GM18861 (cell line): ENCODE results near the gene HNF4A.

ENCODE experiments used
- ATAC-seq: cut with Tn5 transposase; IDR thresholded peaks from one replicate; pipeline ENCODE4 v1.9.1; 2021; ENCODE audit not compliant: unreplicated experiment

Gene HNF4A

DNA sequence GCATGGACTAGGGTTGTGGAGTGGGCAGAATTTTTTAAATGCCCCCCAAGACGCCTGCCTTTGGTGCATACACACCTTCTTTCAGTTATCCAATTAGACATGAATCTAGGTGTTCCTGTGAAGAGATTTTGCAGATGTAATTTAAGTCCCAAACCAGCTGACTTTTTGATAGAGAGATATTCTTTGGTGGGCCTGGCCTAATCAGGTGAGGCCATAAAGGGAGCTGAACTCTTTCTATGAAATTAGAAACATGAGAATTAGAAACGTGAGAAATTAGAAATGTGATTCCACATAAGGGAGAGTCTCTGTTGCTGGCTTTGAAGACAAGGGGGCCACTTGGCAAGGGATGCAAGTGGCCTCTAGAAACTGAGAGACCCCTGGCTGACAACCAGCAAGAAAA is 83.8 kb downstream of the HNF4A start:
- no peak for ATAC-seq

DNA sequence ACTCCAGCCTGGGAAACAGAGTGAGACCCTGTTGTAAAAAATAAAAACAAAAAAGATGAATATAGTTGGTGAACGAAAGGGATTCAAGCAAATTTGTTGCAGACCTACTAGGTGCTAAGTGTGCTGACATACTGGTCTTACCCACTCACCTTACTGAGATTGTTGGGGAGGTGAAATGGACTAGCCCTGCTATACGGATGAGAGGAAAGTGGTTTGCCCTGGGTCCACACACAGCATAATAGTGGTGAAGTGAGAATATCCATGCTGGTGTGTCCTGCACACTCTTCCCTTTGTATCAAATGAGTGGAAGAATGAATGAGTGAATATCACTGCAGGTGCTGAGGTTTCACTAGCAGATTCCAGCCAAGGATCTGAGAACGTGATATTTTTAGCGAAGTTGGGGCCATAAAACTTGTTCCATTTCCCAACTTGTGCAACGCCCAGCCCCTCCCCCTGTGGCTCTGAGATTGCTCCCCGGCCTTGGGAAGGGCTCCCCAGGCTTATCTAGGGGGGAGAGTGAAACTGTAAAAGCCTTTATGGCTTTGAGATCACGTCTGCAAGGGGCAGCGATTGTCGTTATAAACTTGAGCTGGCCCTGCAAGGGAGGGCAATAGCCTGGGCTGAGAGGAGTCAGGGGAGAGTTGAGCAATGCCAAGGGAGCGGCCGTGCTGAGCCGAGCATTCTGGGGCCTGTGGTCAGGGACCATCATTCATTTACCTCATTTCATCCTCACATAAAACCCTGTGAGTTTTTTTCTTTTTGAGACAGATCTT is 87.0 kb downstream of the HNF4A start:
- ATAC-seq = no peak

DNA sequence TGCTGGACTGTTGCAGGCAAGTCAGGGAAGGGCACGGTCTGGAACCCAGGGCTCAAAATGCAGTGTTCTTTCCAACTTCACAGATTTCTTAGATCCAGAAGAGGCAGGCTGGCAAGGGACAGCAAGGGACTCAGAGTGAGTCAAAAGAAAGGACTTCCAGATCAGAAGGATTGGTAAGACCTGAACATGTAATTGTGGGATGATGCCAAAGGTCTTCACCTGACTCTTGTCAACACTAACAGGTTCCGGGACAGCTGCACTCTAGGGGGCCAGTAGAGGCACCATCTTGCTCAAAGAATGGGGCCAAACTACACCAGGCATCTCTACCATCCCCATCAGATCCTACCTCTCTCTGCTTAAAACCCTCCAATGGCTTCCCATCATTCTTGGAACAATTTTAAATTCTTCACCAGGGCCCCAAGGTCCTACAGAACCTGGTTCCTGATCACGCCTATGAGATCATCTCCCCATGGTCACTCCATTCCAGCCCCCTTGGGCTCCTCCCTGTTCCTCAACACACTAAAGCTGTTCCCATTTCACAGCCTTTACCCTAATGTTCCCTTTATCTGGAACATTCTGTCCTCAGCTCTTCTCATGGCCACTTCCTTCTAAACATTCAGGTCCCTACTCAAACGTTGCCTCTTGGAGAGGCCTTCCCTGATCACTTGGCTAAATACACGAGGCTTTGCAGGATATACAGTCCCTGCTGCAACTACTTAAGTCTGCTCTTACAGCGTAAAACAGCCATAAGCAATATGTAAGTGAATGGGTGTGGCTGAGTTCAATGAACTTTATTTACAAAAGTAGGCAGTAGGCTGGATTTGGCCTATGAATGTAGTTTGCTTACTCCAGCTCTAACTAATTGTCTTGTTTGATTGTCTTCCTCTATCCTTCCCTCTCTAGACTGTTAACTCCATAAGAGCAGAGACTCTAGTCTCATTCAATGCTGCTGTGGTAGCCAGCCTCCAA is 90.5 kb downstream of the HNF4A start:
- ATAC-seq = no peak

DNA sequence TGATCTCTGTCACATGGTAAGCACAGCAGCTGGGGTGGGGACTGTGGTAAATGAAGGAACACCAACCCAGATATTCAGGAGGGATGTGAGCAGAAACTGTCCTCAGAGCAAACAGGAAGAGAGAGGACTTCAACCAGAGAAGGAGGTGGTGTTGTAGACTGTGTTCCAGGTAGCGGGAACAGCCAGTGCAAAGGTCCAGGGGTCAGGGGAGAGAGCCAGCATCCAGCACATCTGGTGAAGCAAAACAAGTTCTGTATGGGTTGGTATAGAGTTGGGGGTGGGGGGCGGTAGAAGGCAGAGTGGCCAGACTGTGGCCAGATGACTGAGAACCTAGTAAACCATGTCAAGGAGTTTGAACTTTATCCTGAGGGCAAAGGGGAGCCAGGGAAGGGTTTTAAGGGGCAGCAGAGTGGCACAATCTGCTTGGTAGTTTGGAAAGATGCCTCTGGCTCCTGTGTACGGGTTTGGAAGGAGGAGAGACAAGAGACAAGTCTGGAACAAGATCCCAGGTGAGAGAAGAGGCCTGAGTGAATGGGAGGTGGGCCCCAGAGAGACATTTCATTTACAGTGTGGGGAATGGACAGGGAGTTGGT is 92.4 kb downstream of the HNF4A start:
- ATAC-seq = no peak

DNA sequence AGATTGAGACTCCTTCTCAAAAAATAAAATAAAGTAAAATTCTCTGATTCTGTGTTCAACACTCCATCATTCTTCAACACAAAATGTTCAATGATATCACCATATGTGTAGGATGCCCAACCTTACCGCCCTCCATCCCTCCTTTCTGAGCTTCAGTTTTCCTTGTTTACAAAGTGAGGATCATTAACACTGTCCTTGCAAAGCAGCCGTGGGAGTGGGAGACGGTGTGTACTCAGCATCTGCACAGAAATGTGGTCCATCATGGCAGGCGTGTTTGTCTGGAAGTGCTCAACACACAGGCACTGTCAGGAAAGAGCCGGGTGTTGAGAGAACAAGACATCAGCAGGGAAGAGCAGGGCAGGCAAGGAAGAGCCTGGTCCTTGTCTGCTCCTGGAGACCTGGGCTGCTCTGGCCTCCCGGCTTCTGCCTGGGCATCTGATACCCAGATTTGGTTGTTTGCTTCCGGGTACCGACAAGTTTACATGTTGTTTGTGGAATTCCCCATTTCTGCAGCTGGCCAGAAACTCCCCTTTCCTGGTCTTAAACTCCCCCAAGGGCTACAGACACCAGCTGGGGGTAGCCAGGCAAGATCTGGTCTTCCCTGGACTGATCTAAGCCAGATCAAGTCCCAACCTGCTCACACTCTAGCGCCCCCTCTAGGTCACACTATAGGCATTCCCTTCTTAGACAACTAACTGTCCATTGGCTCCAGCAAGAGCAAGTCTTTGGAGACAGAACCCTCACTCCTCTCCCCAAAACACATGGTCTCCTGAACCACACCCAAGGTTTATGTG is 93.5 kb downstream of the HNF4A start:
- ATAC-seq = no peak

DNA sequence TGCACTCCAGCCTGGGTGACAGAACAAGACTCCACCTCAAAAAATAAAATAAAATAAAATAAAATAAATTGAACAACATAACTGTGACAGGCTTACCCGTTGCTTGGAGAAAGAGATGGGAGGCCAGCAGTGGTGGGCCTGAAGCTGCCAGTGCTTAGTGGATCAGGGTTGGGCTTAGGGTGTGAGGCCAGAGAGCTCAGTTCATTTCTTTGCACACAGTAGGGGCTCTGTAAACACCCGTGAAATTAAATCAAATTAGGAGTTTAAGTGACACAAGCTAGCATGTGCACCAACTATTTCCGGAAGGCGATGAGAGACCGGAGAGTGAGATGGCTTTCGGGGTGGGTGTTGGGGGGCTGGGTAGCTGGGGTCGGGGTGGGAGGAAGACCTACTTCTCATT is 94.4 kb downstream of the HNF4A start:
- no peak for ATAC-seq

DNA sequence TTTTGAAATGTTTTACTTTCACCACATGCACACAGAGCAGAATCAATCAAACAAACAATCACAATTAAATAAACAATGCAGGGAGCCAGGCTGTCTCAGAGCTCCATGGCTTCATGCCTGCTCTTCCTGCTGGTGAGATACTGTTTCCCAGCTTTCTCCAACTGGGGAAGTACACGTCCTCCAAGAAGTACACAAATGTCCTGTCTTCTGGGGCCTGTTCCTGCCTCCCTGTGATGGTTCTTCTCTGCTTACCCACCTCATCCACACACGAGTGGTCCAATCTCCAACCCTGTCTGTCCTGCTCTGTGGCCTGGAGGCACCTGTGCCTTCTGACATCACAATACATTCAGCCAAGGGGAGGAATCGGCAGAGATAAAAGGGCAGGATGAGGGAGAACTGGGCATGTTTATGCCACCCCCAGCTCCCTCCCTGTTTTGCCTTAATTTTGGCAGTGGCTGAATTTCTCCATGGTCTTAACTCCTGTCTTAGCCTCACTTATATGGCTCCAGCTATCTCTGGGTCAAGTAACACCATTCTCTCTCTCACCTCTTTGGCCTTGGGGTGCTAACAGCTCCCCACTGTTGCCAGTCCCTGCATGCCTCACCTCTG is 94.9 kb downstream of the HNF4A start:
- ATAC-seq = no peak

DNA sequence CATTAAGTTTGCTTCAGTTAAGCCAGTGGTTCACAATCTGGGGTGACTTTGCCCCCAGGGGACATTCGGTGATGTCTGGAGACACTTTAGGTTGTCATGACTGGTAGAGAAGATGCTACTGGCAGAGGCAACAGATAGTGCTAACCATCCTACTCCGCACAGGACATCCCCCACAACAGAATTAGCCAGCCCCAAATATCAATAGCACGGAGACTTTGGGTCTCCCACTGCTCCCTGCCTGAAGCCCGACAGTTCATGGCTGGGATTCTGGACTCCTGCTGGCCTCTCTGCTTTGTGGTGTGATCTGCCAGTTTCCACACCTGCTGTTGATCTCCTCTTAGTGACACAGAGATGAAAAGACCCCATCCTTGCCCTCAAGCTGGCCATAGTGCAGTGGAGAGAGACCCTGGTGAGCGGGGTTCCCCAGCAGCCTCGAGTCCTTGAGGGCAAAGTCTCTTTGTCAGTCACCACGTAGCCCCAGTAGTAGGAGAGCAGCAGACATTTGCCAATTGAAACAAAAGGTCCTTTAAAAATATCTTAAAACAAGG is 95.5 kb downstream of the HNF4A start:
- no peak for ATAC-seq

DNA sequence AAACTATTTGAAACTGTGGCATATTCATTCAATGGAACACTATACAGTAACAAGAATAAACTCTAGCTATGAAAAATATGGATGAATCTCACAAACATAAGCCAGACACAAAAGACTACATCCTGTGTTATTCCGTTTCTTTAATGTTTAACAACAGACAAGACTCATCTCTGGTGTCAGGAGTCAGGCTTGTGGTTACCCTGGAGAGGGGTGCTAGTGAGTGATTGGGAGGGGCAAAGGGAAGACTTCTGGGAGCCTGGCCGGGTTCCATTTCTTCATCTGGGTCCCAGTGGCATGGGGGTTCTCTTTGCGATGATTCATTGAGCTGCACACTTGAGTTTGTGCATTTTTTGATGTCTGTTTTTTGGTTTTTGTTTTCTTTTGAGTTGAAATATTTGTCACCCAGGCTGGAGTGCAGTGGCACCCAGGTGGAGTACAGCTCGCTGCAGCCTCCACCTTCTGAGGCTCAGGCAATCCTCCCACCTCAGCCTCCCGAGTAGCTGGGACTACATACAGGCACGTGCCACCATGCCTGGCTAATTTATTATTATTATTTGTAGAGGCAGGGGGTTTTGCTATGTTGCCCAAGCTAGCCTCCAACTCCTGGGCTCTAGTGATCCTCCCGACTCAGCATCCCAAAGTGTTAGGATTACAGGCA is 98.9 kb downstream of the HNF4A start:
- ATAC-seq = no peak

DNA sequence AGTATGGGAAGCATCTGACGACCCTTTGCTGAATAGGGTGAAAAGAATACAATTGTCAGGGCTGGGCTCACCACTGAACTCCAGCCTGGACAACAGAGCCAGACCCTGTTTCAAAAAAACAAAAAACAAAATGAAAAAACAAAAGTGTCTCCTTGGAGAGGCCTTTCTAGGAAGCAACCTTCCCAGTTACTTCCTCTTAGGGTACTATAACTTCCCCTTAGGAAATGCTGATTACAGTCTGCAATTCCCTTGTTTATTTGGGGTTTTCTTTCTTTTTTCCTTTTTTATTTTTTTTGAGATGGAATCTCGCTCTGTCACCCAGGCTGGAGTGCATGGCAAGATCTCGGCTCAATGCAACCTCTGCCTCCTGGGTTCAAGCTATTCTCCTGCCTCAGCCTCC is 99.6 kb downstream of the HNF4A start:
- no peak for ATAC-seq

DNA sequence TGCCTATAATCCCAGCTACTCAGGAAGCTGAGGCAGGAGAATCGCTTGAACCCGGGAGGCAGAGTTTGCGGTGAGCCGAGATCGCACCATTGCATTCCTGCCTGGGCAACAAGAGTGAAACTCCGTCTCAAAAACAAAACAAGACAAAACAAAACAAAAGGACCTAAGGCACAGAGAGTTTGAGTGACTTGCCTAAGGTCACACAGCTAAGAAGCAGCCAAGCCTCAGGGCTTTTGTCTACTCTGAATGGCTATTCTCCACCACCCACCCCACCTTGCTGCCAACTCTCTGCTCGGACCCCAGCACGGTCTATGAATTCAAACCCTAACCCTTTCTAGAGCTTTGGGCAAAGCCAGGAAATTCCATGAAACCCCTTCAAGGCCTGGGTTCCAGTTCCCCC is 101.1 kb downstream of the HNF4A start:
- no peak for ATAC-seq

DNA sequence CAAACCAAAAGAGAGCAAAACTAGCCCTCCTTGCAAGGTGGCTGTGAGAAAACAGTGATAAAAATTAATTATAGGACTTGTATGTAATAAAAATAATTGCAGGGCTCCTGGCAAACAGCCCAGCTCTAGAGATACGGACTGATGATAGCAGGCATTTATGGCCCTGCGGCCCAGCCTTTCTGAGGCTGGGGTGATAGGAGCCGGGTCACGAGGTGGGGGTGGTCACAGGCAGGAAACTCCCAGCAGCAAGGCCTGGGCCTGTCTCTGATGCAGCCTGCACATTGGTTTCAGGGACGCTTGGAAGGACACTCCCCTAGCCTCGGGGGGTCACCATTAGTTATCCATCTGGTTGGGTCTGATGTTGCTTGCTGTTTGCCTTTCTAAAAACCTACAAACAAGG is 101.5 kb downstream of the HNF4A start:
- no peak for ATAC-seq

DNA sequence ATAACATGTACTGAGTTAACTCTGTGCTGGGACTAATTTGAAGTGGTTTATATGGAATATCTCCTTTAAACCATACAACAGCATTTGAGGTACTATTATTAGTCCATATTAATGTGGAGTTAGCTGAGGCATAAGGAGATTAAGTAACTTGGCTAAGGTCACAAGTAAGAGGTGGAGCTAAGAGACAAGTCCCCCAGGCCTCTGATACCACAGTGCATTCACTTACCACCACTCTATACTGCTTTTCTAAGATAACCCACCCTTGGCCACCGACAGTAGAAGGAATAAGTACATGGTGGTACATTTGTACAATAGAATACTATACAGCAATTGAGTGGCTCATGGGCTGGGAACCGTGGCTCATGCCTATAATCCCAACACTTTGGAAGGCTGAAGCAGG is 103.8 kb downstream of the HNF4A start:
- ATAC-seq = no peak

DNA sequence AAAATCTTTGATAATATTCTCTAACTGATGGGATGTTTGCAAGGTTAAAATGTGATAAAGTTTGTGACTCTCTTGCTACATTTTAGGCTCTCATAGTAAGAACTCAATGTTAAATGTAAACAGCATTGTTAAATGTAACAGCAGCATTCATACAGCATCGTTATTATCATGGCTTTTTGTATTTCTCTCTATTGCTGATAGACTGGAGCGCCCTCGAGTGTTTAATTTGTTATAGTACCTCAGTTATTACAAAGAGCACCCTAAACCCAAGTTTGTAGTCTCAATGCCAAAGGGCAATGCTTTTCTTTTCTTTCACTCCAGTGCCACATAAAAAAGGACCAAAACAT is 105.3 kb downstream of the HNF4A start:
- ATAC-seq = no peak

DNA sequence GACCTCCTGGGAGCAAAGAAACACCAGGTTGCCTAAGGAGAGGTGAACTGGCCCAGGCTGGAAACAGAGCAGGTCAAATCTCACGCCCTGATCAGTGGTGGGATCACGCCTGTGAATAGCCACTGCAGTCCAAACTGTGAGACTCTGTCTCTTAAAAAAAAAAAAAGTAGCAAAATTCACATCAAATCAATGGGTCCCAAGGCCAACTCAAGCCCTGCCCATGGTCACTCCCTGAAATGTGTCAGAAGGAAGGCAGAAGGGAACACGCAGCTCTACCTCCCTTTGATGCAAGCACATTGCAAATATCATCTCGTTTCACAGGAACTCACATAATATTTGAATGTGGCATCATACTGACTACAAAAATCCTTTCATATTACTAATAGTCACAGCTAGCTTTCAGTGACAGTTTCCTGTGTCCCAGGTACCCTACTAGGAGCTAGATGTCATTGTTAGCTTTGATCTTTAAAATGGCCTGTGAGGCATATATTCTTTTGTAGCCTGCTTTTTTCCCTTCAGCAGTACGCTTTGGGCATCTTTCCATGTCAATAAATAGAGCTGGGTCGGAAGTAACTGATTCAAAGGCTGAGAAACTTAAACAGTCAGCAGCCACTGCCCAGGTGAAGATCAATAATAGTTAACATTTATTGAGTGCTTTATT is 105.8 kb downstream of the HNF4A start:
- ATAC-seq = no peak

DNA sequence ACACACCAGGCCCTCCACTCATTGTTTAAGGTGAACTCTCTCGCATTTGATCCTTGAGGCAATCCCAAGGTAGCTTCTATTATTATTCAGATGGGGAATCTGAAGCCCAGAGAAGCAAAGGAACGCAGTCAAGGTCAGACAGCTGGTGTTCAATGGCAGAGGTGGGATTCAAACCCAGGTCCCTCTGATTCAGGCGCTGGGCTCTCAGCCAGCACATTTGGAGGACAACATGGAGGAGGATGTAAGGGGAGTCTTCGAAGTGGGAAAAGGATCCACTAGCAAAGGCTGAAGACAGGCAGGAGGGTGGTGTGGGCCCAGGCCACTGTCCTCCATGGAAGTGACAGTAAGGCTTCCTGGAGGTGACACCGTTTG is 106.3 kb downstream of the HNF4A start:
- no peak for ATAC-seq

DNA sequence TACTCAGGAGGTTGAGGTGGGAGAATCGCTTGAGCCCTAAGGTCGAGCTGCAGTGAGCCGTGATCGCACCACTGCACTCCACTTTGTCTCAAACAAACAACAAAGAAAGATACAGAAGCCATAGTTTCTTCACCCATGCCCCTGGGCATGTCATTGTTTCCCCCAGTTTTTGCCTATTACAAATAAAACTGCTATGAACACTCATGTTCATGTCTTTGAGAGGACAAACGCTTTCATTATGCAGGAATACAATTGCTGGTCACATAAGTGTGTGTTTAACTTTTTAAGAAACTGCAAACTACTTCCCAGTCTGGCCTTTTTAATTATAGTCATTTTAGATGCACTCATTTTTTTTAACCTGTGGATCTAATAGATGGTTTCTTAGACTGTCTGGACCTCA is 108.0 kb downstream of the HNF4A start:
- no peak for ATAC-seq

DNA sequence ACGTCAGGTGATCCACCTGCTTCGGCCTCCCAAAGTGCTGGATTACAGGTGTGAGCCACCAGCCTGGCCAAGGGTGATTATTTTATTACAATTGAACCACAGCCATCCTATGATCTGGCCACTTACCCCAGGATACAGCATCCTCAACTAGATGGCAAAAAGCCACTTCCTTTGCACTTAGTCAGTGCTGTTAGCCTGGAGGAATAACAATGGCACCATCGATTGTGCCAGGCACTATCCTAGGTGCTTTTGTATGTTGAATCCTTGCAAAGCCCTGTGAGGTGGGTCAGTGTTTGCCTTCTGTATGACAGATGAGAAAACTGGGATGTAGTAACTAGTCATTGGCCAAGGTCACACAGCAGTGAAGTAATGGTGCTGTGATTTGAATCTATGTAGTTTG is 109.0 kb downstream of the HNF4A start:
- no peak for ATAC-seq

DNA sequence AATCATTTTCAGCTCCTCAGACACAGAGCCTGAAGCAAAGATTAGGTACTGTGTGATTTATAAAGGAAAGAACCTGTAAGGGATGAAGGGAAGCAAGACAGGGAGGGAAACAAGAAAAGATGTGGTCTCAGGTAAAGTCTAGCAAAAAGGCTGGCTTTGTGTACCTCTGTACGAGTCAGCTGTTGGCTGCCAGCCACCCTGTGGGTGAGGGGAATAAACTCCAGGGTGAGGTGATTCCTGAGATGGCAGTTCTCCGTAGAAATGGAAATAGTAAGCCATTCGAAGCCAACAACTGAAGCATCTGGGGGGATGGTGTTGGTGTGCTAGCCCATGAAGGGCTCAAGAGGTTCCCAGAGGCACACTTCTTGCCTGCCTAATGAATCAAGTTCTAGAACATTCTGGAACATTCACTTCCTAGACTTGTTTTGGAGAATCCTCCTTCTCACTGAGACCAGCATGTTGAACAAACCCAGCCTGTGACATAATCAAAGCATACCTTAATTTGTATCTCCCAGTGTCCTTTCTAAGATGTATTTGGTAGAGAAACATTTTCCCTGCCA is 109.6 kb downstream of the HNF4A start:
- no peak for ATAC-seq
